BE2C (cell line): Measurements from ENCODE around the gene RNF14.

ENCODE experiments used
- DNase-seq: peaks from one replicate; pipeline ENCODE4 v3.0.0-alpha.2; 2020
- H3K27me3 ChIP-seq: fragments of 250-450 bp; sonication (Bioruptor Pico); 2 replicates; pipeline ENCODE4 v1.5.1; 2020; ENCODE audit warnings: mild to moderate bottlenecking
- H3K36me3 ChIP-seq: fragments of 250-450 bp; sonication (Bioruptor Pico); 2 replicates; pipeline ENCODE4 v1.5.1; 2020; ENCODE audit warnings: mild to moderate bottlenecking
- H3K4me1 ChIP-seq: fragments of 250-450 bp; sonication (Bioruptor Pico); 2 replicates; pipeline ENCODE4 v1.5.1; 2020
- H3K4me3 ChIP-seq: 2 replicates; pipeline ENCODE4 v1.5.1; 2011; ENCODE audit warnings: low read depth, low read length
- H3K9me3 ChIP-seq: fragments of 250-450 bp; sonication (Bioruptor Pico); 2 replicates; pipeline ENCODE4 v1.5.1; 2020
- TF ChIP-seq, protein P1 (sequence below): IDR thresholded peaks from 2 replicates; pipeline ENCODE4 v1.5.1; 2012; ENCODE audit warnings: mild to moderate bottlenecking, low read depth, low read length

The RNF14 gene

DNA sequence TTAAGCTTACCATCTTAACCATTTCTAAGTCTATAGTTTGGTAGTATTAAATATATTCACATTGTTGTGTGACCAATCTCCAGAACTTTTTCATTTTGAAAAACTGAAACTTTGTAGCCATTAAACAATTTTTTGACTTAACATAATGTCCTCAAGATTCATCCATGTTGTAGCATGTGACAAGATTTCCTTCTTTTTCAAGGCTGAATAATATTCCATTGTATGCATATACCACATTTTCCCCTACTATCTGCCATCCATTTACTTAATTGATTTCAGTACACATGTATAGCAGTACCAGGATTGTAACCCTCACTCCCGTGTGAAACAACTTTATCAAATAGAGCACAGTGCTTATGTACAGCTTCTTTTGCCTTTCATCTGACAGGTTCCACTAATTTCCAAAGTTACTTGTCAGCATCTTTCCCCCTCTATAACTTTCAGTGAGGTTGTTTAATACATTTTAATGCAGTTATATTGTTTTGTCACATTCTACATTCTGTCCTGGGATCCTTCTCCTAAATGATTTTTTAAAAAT, 51.3 kb downstream of the RNF14 start:
- Histone ChIP-seq H3K9me3 (peaks cover 4% of the 10 kb centered on the region; the same call in 1 of the 2 replicates), H3K36me3 (no peaks in the 10 kb centered on the region), H3K4me3 (no peak overlapping the region), H3K27me3 (no peaks in the 10 kb centered on the region), H3K4me1 (peaks cover 3% of the 10 kb centered on the region; the same call in 1 of the 2 replicates)
- TF ChIP-seq, protein P1, sequence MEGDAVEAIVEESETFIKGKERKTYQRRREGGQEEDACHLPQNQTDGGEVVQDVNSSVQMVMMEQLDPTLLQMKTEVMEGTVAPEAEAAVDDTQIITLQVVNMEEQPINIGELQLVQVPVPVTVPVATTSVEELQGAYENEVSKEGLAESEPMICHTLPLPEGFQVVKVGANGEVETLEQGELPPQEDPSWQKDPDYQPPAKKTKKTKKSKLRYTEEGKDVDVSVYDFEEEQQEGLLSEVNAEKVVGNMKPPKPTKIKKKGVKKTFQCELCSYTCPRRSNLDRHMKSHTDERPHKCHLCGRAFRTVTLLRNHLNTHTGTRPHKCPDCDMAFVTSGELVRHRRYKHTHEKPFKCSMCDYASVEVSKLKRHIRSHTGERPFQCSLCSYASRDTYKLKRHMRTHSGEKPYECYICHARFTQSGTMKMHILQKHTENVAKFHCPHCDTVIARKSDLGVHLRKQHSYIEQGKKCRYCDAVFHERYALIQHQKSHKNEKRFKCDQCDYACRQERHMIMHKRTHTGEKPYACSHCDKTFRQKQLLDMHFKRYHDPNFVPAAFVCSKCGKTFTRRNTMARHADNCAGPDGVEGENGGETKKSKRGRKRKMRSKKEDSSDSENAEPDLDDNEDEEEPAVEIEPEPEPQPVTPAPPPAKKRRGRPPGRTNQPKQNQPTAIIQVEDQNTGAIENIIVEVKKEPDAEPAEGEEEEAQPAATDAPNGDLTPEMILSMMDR = no peak
- DNase-seq = no peak

DNA sequence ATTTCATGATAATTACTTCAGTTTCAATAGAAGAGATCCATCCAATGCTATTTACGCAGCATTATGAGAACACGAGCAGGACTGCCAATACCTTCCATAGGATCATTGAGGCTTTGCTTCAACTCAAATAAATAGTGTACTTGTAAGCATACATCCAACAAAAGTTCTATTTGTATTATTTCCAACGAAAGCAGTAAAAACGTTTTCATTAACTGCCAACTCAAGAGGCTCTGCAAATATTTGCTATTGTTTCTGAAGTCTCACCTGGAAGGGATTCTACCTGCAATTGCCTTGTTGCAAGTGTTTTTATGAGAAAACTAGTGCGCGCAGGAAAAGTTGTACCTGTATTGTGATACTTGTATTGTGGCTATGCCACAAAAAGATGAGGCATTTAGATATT, 54.9 kb downstream of the RNF14 start:
- DNase-seq = no peak
- H3K27me3 ChIP-seq = no peaks in the 10 kb centered on the region
- TF ChIP-seq, protein P1 = no peak
- no peaks in the 10 kb centered on the region for H3K36me3 ChIP-seq
- no peak overlapping the region for H3K4me3 ChIP-seq
- peaks cover 2% of the 10 kb centered on the region; the same call in 1 of the 2 replicates for H3K4me1 ChIP-seq
- peaks cover 4% of the 10 kb centered on the region; the same call in 1 of the 2 replicates for H3K9me3 ChIP-seq

DNA sequence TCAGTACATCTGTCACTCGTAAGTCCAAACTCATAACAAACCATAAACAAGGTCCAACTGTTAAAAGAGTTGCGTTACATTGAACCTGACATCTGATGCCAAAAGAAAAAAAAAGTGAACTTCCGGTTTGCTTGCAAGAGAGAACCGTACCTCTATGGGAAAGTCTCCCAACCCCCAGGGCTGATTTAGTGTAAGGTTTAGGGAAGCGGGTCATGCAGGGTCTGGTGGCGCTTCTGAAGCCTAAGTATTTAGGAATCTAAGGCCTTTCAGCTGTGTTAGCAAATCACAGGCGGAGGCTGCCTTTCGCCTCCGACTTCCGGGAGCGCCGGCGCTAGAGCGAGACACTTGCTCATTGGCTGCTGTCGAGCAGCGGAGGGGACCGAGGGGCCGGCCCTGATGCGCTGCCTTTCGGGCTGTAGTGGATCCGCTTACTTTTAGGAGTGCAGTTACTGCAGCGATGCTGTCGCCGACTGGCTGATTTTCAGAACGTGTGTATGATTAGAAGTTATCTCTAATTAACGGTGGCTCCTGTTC, 55.9 kb downstream of the RNF14 start:
- TF ChIP-seq, protein P1 = no peak
- peak overlapping the region; percentile 54 for H3K4me3 ChIP-seq
- H3K9me3 ChIP-seq = peaks cover 4% of the 10 kb centered on the region; the same call in 1 of the 2 replicates
- peak; percentile 91 for DNase-seq
- H3K36me3 ChIP-seq = no peaks in the 10 kb centered on the region
- peaks cover 2% of the 10 kb centered on the region; the same call in 1 of the 2 replicates for H3K4me1 ChIP-seq
- no peaks in the 10 kb centered on the region for H3K27me3 ChIP-seq

DNA sequence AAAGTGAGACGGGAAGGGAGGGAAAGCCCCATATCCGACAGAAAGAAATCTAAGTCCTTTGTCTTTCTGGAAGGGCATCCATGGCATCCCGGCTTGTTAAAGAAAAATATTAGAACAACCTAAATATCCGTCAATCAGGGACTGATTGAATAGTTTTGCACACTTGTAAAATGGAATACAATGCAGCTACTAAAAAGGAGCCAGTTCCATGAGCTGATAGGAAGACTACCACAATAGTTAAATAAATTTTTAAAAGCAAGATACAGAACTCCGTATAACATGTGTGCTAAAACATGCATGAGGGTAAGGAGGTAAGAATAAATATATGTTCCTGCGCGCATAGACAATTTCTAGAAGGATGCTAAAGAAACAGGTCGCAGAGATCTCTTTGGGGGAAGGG, 56.7 kb downstream of the RNF14 start:
- TF ChIP-seq, protein P1 = no peak
- DNase-seq = no peak
- no peak overlapping the region for H3K4me3 ChIP-seq

DNA sequence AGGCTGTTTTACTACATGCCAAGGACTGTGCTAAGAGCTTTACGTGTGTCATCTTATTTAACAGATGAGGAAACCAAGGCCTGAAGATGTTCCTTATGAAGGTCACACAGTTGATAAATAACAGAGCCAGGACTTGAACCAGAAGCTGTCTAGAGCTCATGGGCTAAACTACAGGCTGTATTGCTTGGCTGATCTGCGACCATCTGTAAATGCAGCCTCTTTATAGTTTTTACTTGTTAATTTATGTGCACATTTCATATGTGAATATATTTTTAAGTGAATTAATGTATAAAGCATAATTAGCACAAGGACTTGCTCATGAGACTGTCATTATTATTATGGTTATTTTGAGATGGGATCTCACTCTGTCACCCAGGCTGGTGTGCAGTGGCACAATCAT, 63.2 kb downstream of the RNF14 start:
- no peak for DNase-seq
- TF ChIP-seq, protein P1 = no peak

More for the DNA sequence above, 56.7 kb downstream of the RNF14 start:
- no peaks in the 10 kb centered on the region for H3K9me3 ChIP-seq
- H3K36me3 ChIP-seq = no peaks in the 10 kb centered on the region
- no peaks in the 10 kb centered on the region for H3K27me3 ChIP-seq
- H3K4me1 ChIP-seq = peaks cover 2% of the 10 kb centered on the region; the same call in 1 of the 2 replicates

More for the DNA sequence above, 63.2 kb downstream of the RNF14 start:
- H3K36me3 ChIP-seq = no peaks in the 10 kb centered on the region
- no peak overlapping the region for H3K4me3 ChIP-seq
- no peaks in the 10 kb centered on the region for H3K27me3 ChIP-seq
- peaks cover 10% of the 10 kb centered on the region; the same call in 1 of the 2 replicates for H3K4me1 ChIP-seq
- H3K9me3 ChIP-seq = no peaks in the 10 kb centered on the region
